SH-SY5Y (cell line): Measurements from ENCODE around the gene CLMN.

ENCODE experiments used
- GATA2 ChIP-seq: IDR thresholded peaks from 2 replicates; pipeline ENCODE4 v1.6.1; 2011; ENCODE audit warnings: mild to moderate bottlenecking, low read depth, low read length
- GATA3 ChIP-seq: IDR thresholded peaks from 2 replicates; pipeline ENCODE4 v1.6.1; 2011; ENCODE audit warnings: low read depth, mild to moderate bottlenecking, low read length, moderate library complexity

DNA sequence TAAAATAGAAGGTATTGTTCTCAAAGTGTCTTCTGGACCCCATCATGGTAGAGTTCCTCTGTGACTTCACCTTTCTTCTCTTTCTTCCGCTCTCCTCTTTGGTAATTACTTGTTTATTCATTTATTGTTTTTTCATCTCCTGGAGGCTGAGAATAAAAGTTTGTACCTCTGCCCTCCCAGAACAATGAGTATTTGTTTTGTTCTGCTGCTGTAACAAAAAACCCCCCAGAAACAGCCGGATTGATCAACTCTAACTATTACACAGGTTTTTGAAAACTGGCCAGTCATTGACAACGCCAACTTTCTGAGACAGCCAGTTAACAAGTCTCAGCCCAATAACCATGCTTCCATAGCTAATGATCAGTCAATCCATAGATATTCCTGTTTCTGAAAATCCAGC lies 154.2 kb downstream of the CLMN start:
- TF ChIP-seq GATA2 (no peak), GATA3 (no peak)
